ENCODE data around the gene RSL24D1. TPM values are rescaled to one million over a fixed set of nuclear protein-coding genes. Genes with fewer than 3 reads are reported as not detected.

RSL24D1 gene
- total RNA-seq, 1 experiment from 2014 or later = 111 TPM

- DNase-seq (ENCODE audit: low spot score) = no peak
- no peaks in the 10 kb centered on the region for H3K36me3 ChIP-seq (ENCODE audit: insufficient read depth, low read length, poor library complexity, severe bottlenecking)
- no peaks in the 10 kb centered on the region for H3K27me3 ChIP-seq (replicated peaks; ENCODE audit: insufficient read depth, low read depth, low read length, poor library complexity)
- CTCF ChIA-PET = no interaction called here
- no peak for TF ChIP-seq EZH2 (IDR thresholded peaks at IDR 0.05; ENCODE audit: borderline replicate concordance, low read depth, low read length, poor library complexity, severe bottlenecking)
- no peak for TF ChIP-seq CTCF (conservative IDR thresholded peaks at IDR 0.05; ENCODE audit: low read depth, low read length)
- H3K4me1 ChIP-seq (ENCODE audit: insufficient read depth, low read length, poor library complexity, severe bottlenecking) = no peaks in the 10 kb centered on the region
- no peak overlapping the region for H3K4me3 ChIP-seq (ENCODE audit: low read depth, low read length, poor library complexity, severe bottlenecking)
- POLR2A ChIA-PET (ENCODE audit: low non-redundant PET) = no interaction called here
- intact Hi-C loops (cut with micrococcal nuclease; ENCODE audit: unreplicated experiment) = no loop called here
- BruUV-seq (replicated peaks) = no TSS peak
- no peak overlapping the region for H3K27ac ChIP-seq (ENCODE audit: low read depth, low read length, poor library complexity, severe bottlenecking)
- H3K9me3 ChIP-seq (ENCODE audit: low read depth, low read length, poor library complexity, severe bottlenecking) = no peaks in the 10 kb centered on the region
These were observed 26.4 kb downstream of the RSL24D1 start for GRCh38 chr15:55170361-55170760.

DNA sequence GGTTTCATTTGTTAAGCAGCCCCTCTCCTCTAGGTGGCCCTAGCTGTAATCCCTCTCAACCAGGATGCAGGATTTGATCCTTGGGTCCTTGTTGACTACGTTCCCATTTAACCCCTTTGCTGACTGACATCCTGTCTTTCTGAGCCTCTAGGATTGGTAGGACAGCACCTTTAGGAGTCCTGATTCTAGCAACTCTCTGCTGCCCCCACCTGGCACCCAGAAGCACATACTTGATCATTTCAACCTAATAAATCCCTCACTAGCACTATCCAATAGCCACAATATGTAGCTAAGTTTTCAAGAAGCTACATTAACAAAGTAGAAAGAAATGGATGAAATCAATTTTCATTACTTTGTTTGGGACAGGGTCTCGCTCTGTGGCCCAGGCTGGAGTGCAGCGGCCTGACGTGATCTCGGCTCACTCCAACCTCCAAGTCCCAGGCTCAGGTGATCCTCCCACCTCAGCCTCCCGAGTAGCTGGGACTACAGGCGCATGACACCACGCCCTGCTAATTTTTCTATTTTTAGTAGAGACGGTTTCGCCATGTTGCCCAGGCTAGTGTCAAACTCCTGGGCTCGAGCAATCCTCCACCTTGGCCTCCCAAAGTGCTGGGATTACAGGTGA is 28.3 kb downstream of the RSL24D1 start:
- ChIA-PET POLR2A (ENCODE audit: low non-redundant PET) (no interaction called here), CTCF (no interaction called here)
- H3K4me1 ChIP-seq (ENCODE audit: insufficient read depth, low read length, poor library complexity, severe bottlenecking) = no peaks in the 10 kb centered on the region
- no TSS peak for BruUV-seq (replicated peaks)
- intact Hi-C loops (cut with micrococcal nuclease; ENCODE audit: unreplicated experiment) = loop anchor here (10.0 kb wide), 1 partner anchor 1084 kb away; no protein-coding TSS in a partner anchor
- H3K9me3 ChIP-seq (ENCODE audit: low read depth, low read length, poor library complexity, severe bottlenecking) = no peaks in the 10 kb centered on the region
- H3K27me3 ChIP-seq (replicated peaks; ENCODE audit: insufficient read depth, low read depth, low read length, poor library complexity) = no peaks in the 10 kb centered on the region
- H3K27ac ChIP-seq (ENCODE audit: low read depth, low read length, poor library complexity, severe bottlenecking) = no peak overlapping the region
- no peak overlapping the region for H3K4me3 ChIP-seq (ENCODE audit: low read depth, low read length, poor library complexity, severe bottlenecking)
- DNase-seq (ENCODE audit: low spot score) = peak; percentile 78
- no peaks in the 10 kb centered on the region for H3K36me3 ChIP-seq (ENCODE audit: insufficient read depth, low read length, poor library complexity, severe bottlenecking)
- peak; percentile 89 for TF ChIP-seq CTCF (conservative IDR thresholded peaks at IDR 0.05; ENCODE audit: low read depth, low read length)
- TF ChIP-seq EZH2 (IDR thresholded peaks at IDR 0.05; ENCODE audit: borderline replicate concordance, low read depth, low read length, poor library complexity, severe bottlenecking) = no peak

DNA sequence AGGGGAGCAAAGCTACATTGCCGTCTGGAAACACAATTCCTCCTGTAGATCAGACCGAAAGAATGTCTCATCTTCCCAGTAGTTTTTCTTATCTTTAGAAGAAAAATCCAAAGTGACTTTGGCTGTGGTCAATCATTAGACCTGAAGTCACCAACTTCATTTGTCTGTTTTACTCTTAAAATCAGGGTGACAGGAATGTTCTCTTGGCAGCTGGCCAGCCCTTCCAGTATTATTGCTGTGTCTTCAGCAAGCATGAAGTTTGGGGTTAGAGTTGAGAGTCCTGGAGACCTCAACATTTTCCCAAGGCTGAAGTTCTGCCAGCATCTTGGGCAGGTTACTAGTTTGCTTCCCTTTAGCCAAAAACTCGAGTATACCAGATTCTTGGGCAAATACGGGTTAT is 32.5 kb downstream of the RSL24D1 start:
- Histone ChIP-seq H3K36me3 (ENCODE audit: insufficient read depth, low read length, poor library complexity, severe bottlenecking) (no peaks in the 10 kb centered on the region), H3K4me1 (ENCODE audit: insufficient read depth, low read length, poor library complexity, severe bottlenecking) (no peaks in the 10 kb centered on the region), H3K27ac (ENCODE audit: low read depth, low read length, poor library complexity, severe bottlenecking) (no peak overlapping the region), H3K9me3 (ENCODE audit: low read depth, low read length, poor library complexity, severe bottlenecking) (no peaks in the 10 kb centered on the region), H3K4me3 (ENCODE audit: low read depth, low read length, poor library complexity, severe bottlenecking) (no peak overlapping the region), H3K27me3 (replicated peaks; ENCODE audit: insufficient read depth, low read depth, low read length, poor library complexity) (no peaks in the 10 kb centered on the region)
- CTCF ChIA-PET = no interaction called here
- intact Hi-C loops (cut with micrococcal nuclease; ENCODE audit: unreplicated experiment) = loop anchor here (10.0 kb wide), 1 partner anchor 1079 kb away; no protein-coding TSS in a partner anchor
- POLR2A ChIA-PET (ENCODE audit: low non-redundant PET) = no interaction called here
- no TSS peak for BruUV-seq (replicated peaks)
- DNase-seq (ENCODE audit: low spot score) = no peak
- no peak for TF ChIP-seq CTCF (conservative IDR thresholded peaks at IDR 0.05; ENCODE audit: low read depth, low read length)
- no peak for TF ChIP-seq EZH2 (IDR thresholded peaks at IDR 0.05; ENCODE audit: borderline replicate concordance, low read depth, low read length, poor library complexity, severe bottlenecking)

Data from A673 (cell line).